ENCODE measurements around the gene HABP4.

The HABP4 gene

DNA sequence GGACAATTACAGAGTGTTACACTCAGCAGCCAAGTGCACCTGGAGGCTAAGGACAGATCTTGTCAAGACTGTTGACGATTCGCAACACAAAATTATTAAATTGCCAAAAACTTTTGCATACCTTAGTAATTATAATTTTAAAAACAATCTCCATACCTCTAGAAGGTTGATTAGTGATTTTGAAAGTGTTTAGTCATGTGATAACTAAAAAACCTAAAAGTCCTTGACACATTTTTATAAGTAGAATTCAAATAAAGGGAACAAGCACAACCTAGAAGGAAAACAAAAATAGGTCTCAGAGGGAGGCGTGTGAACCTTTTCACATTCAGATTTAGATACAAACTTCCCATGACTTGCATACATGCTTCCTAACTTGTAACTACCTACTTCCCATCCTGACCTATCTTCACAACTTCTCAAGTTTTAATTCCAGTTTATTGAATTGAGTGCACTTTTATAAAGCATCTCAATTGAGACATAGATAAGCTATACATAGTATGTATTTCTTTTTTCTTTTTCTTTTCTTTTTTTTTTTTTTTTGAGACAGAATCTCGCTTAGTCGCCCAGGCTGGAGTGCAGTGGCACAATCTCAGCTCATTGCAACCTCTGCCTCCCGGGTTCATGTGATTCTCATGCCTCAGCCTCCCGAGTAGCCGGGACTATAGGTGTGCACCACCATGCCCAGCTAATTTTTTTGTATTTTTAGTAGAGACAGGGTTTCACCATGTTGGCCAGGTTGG, 37.6 kb upstream of the HABP4 start:
- no peak for DNase-seq (ENCODE audit: low read depth in 1 of 2, low spot score in 1 of 2)
- H3K27me3 ChIP-seq (ENCODE audit: insufficient read depth, poor library complexity, severe bottlenecking): no peaks in the 10 kb centered on the region
- TF ChIP-seq, protein P1, sequence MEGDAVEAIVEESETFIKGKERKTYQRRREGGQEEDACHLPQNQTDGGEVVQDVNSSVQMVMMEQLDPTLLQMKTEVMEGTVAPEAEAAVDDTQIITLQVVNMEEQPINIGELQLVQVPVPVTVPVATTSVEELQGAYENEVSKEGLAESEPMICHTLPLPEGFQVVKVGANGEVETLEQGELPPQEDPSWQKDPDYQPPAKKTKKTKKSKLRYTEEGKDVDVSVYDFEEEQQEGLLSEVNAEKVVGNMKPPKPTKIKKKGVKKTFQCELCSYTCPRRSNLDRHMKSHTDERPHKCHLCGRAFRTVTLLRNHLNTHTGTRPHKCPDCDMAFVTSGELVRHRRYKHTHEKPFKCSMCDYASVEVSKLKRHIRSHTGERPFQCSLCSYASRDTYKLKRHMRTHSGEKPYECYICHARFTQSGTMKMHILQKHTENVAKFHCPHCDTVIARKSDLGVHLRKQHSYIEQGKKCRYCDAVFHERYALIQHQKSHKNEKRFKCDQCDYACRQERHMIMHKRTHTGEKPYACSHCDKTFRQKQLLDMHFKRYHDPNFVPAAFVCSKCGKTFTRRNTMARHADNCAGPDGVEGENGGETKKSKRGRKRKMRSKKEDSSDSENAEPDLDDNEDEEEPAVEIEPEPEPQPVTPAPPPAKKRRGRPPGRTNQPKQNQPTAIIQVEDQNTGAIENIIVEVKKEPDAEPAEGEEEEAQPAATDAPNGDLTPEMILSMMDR (IDR thresholded peaks at IDR 0.05; ENCODE audit: insufficient read depth, low read length): no peak
- TF ChIP-seq, protein P2, sequence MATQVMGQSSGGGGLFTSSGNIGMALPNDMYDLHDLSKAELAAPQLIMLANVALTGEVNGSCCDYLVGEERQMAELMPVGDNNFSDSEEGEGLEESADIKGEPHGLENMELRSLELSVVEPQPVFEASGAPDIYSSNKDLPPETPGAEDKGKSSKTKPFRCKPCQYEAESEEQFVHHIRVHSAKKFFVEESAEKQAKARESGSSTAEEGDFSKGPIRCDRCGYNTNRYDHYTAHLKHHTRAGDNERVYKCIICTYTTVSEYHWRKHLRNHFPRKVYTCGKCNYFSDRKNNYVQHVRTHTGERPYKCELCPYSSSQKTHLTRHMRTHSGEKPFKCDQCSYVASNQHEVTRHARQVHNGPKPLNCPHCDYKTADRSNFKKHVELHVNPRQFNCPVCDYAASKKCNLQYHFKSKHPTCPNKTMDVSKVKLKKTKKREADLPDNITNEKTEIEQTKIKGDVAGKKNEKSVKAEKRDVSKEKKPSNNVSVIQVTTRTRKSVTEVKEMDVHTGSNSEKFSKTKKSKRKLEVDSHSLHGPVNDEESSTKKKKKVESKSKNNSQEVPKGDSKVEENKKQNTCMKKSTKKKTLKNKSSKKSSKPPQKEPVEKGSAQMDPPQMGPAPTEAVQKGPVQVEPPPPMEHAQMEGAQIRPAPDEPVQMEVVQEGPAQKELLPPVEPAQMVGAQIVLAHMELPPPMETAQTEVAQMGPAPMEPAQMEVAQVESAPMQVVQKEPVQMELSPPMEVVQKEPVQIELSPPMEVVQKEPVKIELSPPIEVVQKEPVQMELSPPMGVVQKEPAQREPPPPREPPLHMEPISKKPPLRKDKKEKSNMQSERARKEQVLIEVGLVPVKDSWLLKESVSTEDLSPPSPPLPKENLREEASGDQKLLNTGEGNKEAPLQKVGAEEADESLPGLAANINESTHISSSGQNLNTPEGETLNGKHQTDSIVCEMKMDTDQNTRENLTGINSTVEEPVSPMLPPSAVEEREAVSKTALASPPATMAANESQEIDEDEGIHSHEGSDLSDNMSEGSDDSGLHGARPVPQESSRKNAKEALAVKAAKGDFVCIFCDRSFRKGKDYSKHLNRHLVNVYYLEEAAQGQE (IDR thresholded peaks at IDR 0.05; ENCODE audit: insufficient replicate concordance, low read depth): no peak
- TF ChIP-seq GABPA (IDR thresholded peaks at IDR 0.05; ENCODE audit: low read depth): no peak
- no peak for TF ChIP-seq SPI1 (IDR thresholded peaks at IDR 0.05; ENCODE audit: borderline replicate concordance, low read depth)
- no peak for TF ChIP-seq POLR2AphosphoS5 (IDR thresholded peaks at IDR 0.05; ENCODE audit: low read depth)
- no peak overlapping the region for H3K4me3 ChIP-seq (replicated peaks; ENCODE audit: insufficient read depth, low read length)
- no peak overlapping the region for H3K27ac ChIP-seq (replicated peaks)

DNA sequence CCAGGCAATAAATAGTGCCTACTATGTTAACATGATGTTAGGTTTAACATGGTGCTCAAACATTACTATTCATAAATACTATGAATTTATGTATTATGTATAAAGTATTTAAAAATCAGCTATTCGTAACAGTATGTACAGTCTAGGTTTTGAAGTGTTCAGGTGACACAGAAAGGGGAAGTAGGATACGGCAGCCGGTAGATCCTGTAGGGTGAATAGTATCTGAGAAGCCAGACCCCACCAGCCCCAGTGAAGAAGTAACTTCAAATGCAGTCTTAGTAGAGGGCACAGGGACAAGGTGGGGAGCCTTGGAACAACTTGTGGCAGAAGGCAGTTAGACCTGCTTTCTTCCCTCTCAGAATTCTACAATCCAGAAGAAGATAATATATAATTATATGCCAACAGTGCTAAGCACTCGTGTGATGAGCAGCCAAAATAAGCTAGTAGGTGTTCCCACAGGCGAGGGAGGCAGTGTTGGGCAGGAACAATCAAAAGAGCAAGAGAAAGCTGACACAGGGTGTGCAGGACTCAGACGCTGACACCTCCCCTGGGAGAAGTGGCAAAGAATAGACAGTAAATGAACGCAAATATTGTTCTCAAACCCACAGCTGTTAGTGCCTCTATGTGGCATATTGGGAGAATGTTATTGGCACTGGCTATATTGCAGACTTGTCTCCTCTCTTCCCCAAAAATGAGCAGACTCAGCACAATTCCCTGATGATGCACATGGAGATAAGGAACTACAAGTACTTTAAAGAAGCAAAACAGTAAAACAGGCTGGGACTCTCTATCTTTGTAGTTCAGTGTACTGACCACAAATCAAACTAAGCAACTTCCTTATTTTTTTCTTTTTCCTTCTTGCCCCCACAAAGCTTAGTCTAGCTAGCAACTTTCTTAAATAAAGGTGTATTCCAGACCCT, 36.4 kb upstream of the HABP4 start:
- peak; percentile 60 to 67 for DNase-seq (ENCODE audit: low read depth in 1 of 2, low spot score in 1 of 2)
- Histone ChIP-seq H3K4me3 (replicated peaks; ENCODE audit: insufficient read depth, low read length) (no peak overlapping the region), H3K27ac (replicated peaks) (no peak overlapping the region), H3K27me3 (ENCODE audit: insufficient read depth, poor library complexity, severe bottlenecking) (no peaks in the 10 kb centered on the region)
- TF ChIP-seq GABPA (IDR thresholded peaks at IDR 0.05; ENCODE audit: low read depth): no peak
- TF ChIP-seq SPI1 (IDR thresholded peaks at IDR 0.05; ENCODE audit: borderline replicate concordance, low read depth): peak; percentile 50; the same call in 1 of the 2 replicates
- TF ChIP-seq, protein P1 (IDR thresholded peaks at IDR 0.05; ENCODE audit: insufficient read depth, low read length): no peak
- TF ChIP-seq, protein P2 (IDR thresholded peaks at IDR 0.05; ENCODE audit: insufficient replicate concordance, low read depth): no peak
- no peak for TF ChIP-seq POLR2AphosphoS5 (IDR thresholded peaks at IDR 0.05; ENCODE audit: low read depth)

DNA sequence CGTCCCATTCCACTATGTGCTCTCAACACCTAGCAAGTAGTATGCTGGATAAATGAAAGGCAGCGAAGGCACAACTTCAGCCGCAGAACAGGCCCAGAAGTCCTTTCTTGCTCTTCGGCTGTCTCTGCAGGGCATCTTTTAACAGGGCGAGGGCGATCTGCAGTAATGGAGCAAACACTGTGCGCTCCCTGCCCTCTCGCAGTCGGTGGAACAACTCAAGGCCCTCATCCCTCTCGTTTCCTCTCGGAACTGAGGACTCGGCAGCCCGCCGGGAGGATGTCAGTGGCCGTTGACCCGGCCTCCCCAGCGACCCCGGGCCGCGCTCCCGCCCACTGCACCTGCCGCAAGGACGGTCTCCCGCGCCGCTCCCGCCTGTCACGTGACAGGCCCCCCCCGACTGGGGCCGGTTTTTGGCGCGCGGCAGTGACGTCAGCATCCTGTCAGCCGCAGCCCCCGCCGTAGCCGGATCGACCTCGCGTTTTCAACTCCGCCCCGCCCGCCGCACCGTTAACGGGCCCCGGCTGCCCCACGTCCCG, 32.9 kb upstream of the HABP4 start:
- Histone ChIP-seq H3K4me3 (replicated peaks; ENCODE audit: insufficient read depth, low read length) (peak overlapping the region; percentile 79), H3K27me3 (ENCODE audit: insufficient read depth, poor library complexity, severe bottlenecking) (no peaks in the 10 kb centered on the region), H3K27ac (replicated peaks) (peak overlapping the region; percentile 69)
- DNase-seq (ENCODE audit: low read depth in 1 of 2, low spot score in 1 of 2): peak; percentile 75 to 83
- no peak for TF ChIP-seq POLR2AphosphoS5 (IDR thresholded peaks at IDR 0.05; ENCODE audit: low read depth)

DNA sequence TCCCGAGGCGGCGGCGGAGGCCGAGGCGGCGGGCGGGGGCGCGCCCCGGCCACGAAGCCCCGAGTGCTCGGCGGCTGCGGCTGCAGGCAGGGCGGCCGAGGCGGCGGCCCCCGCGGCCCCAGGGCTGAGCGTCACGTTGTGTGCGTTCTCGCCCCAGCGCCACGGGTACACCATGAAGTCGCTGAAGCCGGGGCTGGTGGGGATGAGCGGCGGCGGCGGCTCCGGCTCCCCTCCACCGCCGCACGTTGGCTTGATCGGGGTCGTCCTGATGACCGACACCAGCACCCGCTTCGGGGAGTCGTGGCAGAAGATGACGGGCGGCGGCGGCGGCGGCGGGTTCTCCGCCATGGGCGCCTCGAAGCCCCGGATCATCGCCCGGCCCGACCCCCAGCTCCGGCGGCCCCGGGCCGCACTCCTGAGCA, 32.3 kb upstream of the HABP4 start:
- H3K27me3 ChIP-seq (ENCODE audit: insufficient read depth, poor library complexity, severe bottlenecking): no peaks in the 10 kb centered on the region
- peak overlapping the region; percentile 100 for H3K27ac ChIP-seq (replicated peaks)
- TF ChIP-seq, protein P2 (IDR thresholded peaks at IDR 0.05; ENCODE audit: insufficient replicate concordance, low read depth): no peak
- TF ChIP-seq, protein P1 (IDR thresholded peaks at IDR 0.05; ENCODE audit: insufficient read depth, low read length): no peak
- TF ChIP-seq GABPA (IDR thresholded peaks at IDR 0.05; ENCODE audit: low read depth) (no peak), SPI1 (IDR thresholded peaks at IDR 0.05; ENCODE audit: borderline replicate concordance, low read depth) (no peak), POLR2AphosphoS5 (IDR thresholded peaks at IDR 0.05; ENCODE audit: low read depth) (0 out of 2 replicates have a peak, but pooled peaks have one; percentile 18)
- H3K4me3 ChIP-seq (replicated peaks; ENCODE audit: insufficient read depth, low read length): peak overlapping the region; percentile 79
- DNase-seq (ENCODE audit: low read depth in 1 of 2, low spot score in 1 of 2): no peak
